ENCODE results near the gene MYEOV. TPM values are rescaled to one million over a fixed set of nuclear protein-coding genes. Genes with fewer than 3 reads are reported as not detected.

Gene MYEOV
- total RNA-seq, 1 experiment from 2014 or later: 182 TPM

- TF ChIP-seq, protein P1, sequence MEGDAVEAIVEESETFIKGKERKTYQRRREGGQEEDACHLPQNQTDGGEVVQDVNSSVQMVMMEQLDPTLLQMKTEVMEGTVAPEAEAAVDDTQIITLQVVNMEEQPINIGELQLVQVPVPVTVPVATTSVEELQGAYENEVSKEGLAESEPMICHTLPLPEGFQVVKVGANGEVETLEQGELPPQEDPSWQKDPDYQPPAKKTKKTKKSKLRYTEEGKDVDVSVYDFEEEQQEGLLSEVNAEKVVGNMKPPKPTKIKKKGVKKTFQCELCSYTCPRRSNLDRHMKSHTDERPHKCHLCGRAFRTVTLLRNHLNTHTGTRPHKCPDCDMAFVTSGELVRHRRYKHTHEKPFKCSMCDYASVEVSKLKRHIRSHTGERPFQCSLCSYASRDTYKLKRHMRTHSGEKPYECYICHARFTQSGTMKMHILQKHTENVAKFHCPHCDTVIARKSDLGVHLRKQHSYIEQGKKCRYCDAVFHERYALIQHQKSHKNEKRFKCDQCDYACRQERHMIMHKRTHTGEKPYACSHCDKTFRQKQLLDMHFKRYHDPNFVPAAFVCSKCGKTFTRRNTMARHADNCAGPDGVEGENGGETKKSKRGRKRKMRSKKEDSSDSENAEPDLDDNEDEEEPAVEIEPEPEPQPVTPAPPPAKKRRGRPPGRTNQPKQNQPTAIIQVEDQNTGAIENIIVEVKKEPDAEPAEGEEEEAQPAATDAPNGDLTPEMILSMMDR (conservative IDR thresholded peaks at IDR 0.05): no peak
- no peak for TF ChIP-seq EZH2 (IDR thresholded peaks at IDR 0.05; ENCODE audit: low read depth)
- H3K9me2 ChIP-seq (ENCODE audit: insufficient read depth): no peaks in the 10 kb centered on the region
- H3K36me3 ChIP-seq (ENCODE audit: low read depth): no peaks in the 10 kb centered on the region
- peaks cover 23% of the 10 kb centered on the region for H3F3A ChIP-seq (ENCODE audit: insufficient read depth, low read depth)
- intact Hi-C loops (cut with micrococcal nuclease; ENCODE audit: unreplicated experiment): no loop called here
- no peaks in the 10 kb centered on the region for H3K27me3 ChIP-seq (ENCODE audit: insufficient read depth, low read depth)
- DNase-seq: no peak
- BruUV-seq (replicated peaks): no TSS peak
- no peaks in the 10 kb centered on the region for H4K20me1 ChIP-seq (ENCODE audit: insufficient read depth)
- H3K27ac ChIP-seq: no peak overlapping the region
- ChIA-PET POLR2A (ENCODE audit: unreplicated experiment) (interaction anchor here (0.5 kb wide), 1 partner anchor 366 kb away, joined by 3 read pairs; no protein-coding TSS in a partner anchor), CTCF (interaction anchor here (0.6 kb wide), 1 partner anchor 71 kb away, joined by 7 read pairs; no protein-coding TSS in a partner anchor)
- H3K4me1 ChIP-seq (replicated peaks; ENCODE audit: insufficient read depth): peaks cover 30% of the 10 kb centered on the region
- no peaks in the 10 kb centered on the region for H3K9me3 ChIP-seq (ENCODE audit: insufficient read depth, low read depth)
- H3K4me3 ChIP-seq: no peak overlapping the region
- no peak overlapping the region for H3K4me2 ChIP-seq
- H2AFZ ChIP-seq: no peak overlapping the region
- 0 out of 2 replicates have a peak, but pooled peaks cover 3% of the 10 kb centered on the region for H3K79me2 ChIP-seq (ENCODE audit: low read depth)
Observed at GRCh38 chr11:69270941-69271340, 23.0 kb upstream of the MYEOV start.

DNA sequence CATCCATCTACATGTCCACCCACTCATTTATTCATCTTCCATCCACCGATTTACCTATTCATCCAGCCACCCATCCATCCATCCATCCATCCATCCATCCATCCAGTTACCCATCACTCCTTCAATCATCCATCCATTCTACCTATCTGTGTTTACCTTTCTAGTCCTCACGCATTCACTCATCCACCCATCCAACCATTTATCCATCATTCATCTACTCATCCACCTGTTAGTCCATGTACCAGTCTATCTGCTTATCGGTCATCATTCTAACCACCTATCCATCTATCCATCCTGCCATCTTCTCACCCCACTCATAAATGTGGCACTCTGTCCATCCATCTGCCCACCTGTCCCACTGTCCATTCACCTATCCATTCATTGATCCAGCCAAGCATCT lies 21.9 kb upstream of the MYEOV start:
- H4K20me1 ChIP-seq (ENCODE audit: insufficient read depth): no peaks in the 10 kb centered on the region
- H2AFZ ChIP-seq: no peak overlapping the region
- H3K4me2 ChIP-seq: no peak overlapping the region
- ChIA-PET POLR2A (ENCODE audit: unreplicated experiment) (interaction anchor here (0.5 kb wide), 1 partner anchor 13 kb away, joined by 4 read pairs; no protein-coding TSS in a partner anchor), CTCF (no interaction called here)
- no peaks in the 10 kb centered on the region for H3K9me2 ChIP-seq (ENCODE audit: insufficient read depth)
- H3K27ac ChIP-seq: no peak overlapping the region
- no peaks in the 10 kb centered on the region for H3K36me3 ChIP-seq (ENCODE audit: low read depth)
- H3F3A ChIP-seq (ENCODE audit: insufficient read depth, low read depth): peaks cover 27% of the 10 kb centered on the region
- peaks cover 9% of the 10 kb centered on the region for H3K79me2 ChIP-seq (ENCODE audit: low read depth)
- no peak for DNase-seq
- intact Hi-C loops (cut with micrococcal nuclease; ENCODE audit: unreplicated experiment): no loop called here
- TF ChIP-seq EZH2 (IDR thresholded peaks at IDR 0.05; ENCODE audit: low read depth): no peak
- TF ChIP-seq, protein P1 (conservative IDR thresholded peaks at IDR 0.05): no peak
- H3K4me1 ChIP-seq (replicated peaks; ENCODE audit: insufficient read depth): peaks cover 41% of the 10 kb centered on the region
- no TSS peak for BruUV-seq (replicated peaks)
- H3K4me3 ChIP-seq: no peak overlapping the region
- no peaks in the 10 kb centered on the region for H3K27me3 ChIP-seq (ENCODE audit: insufficient read depth, low read depth)
- no peaks in the 10 kb centered on the region for H3K9me3 ChIP-seq (ENCODE audit: insufficient read depth, low read depth)

DNA sequence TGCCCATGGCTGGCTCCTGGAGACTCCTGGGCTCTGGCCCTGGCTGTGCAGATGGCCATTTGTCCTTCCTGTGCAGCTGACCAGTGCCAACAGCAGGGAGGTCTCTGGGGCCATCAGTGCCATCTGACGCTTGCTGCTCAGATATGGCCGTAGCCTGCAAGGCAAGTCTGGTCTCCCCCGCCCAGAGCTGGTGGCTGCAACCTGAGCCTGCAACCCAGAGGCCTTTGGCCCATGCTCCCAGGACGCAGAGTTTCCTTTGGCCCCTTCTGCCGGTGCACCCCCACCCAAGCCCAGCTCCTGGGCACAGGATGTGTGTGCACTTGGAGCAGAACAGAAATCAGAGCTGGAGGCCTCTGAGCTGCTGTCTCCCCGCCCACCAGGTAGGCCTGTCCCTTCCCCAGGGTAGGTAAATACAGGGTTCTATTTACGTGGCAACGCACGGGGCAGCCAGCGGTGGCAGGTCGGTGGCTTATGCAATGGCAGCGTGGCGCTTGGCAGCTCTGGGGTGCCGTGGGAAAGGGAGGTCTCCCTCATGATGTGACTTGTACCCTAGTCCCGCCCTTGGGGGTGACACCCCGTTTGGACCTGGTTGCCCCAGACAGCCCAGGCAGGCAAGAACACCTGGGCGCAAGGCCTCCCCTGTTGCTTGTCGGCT lies 21.0 kb upstream of the MYEOV start:
- intact Hi-C loops (cut with micrococcal nuclease; ENCODE audit: unreplicated experiment): no loop called here
- H3K27ac ChIP-seq: 0 out of 2 replicates have a peak overlapping the region, but pooled peaks have one; percentile 90
- CTCF ChIA-PET: no interaction called here
- H3K9me3 ChIP-seq (ENCODE audit: insufficient read depth, low read depth): no peaks in the 10 kb centered on the region
- no TSS peak for BruUV-seq (replicated peaks)
- no peak for DNase-seq
- no peak overlapping the region for H3K4me2 ChIP-seq
- no peaks in the 10 kb centered on the region for H3K27me3 ChIP-seq (ENCODE audit: insufficient read depth, low read depth)
- H3F3A ChIP-seq (ENCODE audit: insufficient read depth, low read depth): peaks cover 35% of the 10 kb centered on the region
- TF ChIP-seq, protein P1 (conservative IDR thresholded peaks at IDR 0.05): no peak
- TF ChIP-seq EZH2 (IDR thresholded peaks at IDR 0.05; ENCODE audit: low read depth): no peak
- peaks cover 50% of the 10 kb centered on the region for H3K4me1 ChIP-seq (replicated peaks; ENCODE audit: insufficient read depth)
- H3K9me2 ChIP-seq (ENCODE audit: insufficient read depth): no peaks in the 10 kb centered on the region
- no peak overlapping the region for H3K4me3 ChIP-seq
- POLR2A ChIA-PET (ENCODE audit: unreplicated experiment): no interaction called here
- peaks cover 17% of the 10 kb centered on the region for H3K79me2 ChIP-seq (ENCODE audit: low read depth)
- no peaks in the 10 kb centered on the region for H4K20me1 ChIP-seq (ENCODE audit: insufficient read depth)
- no peak overlapping the region for H2AFZ ChIP-seq
- H3K36me3 ChIP-seq (ENCODE audit: low read depth): no peaks in the 10 kb centered on the region
